Right renal cortex interstitium (tissue), 3 donors: ENCODE data around the gene TUBB2A. TPM values are rescaled to one million over a fixed set of nuclear protein-coding genes. Genes with fewer than 3 reads are reported as not detected.
"Not testable (repeated sequence)": the region's sequence is repeated elsewhere in the genome, so short reads cannot be mapped to it uniquely, and the experiment has no call there.

ENCODE experiments used
- DNase-seq, 3 donors: peaks; one replicate each; pipeline ENCODE4 v3.0.0-alpha.2; 2013; ENCODE audit warnings: low read depth in 3 of 3, low spot score in 2 of 3
- polyA plus RNA-seq, 3 donors: library from polyadenylated mRNA; unstranded; fragments of 120-200 nt; gene quantifications; one replicate each; pipeline ENCODE4 v1.2.1, GENCODE V29; 2013; ENCODE audit not compliant: insufficient read length in 3 of 3

Gene TUBB2A
- polyA plus RNA-seq, 3 donors, result 50.6 to 59.9 (median 57.7) TPM

DNA sequence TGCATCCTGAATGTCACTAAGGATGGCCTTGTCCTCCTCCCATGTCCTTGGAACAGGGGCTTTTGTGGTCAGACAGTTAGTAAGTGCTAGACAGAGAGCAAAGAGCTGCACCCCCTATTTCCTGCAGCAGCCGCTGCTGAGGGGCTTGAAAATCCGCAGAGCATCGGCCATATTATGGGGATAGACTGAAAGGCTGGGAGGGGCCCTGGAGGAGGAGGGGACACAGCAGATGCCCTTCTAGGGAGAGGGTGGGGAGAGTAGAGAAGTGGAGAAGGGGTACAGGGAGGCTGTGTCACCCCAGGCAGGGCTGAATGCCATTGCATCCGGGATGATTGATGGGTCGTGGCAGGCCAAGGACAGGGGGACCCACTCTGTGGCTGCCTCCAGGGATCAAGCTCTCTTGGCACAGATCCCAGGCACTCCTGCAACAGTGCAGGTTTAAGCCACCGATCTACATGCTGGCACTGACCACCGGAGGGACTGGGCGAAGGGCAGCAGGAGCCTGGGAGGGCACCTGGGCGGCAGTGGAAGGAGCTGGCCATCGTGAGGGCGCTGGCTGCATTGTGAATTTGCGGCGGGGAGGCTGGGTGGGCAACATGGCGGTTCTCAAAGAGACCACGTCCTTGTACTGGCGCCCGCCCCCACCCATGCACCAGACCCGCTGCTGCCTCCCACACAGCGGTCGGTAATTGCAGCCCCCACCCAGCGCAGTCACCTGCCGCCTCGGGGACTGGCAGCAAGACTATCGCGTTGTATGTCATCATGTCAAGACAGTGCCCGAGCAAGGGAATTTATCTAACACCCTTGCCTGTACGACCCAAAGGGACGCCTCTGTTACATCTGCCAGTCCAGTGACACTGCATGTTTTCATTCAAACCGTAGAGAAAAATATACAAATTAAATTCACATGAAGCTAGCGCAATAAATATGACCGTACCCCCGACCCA, 887 bp downstream of the TUBB2A start:
- DNase-seq, result not testable (repeated sequence)

DNA sequence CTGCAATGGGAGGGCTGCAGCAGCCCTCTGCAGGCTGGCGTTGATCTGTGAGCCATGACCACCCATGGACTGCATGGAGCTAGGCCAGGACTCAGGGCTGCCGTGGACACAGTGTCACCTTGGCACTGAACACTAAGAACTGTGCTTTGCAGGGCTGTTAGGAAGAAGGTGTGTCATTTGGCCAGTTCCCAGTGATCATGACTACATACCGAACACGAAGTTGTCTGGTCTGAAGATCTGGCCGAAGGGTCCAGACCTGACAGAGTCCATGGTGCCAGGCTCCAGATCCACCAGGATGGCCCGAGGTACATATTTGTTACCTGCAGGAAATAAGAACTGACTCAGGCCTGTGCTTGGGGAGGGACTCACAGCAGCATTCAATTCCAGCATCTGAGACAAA, 1.9 kb downstream of the TUBB2A start:
- DNase-seq, result not testable (repeated sequence)

GRCh38 chr6:3152689-3153088, 4.7 kb downstream of the TUBB2A start:
- no peak for DNase-seq

- no peak for DNase-seq
Measured at GRCh38 chr6:3151691-3152090, 5.7 kb downstream of the TUBB2A start.

DNA sequence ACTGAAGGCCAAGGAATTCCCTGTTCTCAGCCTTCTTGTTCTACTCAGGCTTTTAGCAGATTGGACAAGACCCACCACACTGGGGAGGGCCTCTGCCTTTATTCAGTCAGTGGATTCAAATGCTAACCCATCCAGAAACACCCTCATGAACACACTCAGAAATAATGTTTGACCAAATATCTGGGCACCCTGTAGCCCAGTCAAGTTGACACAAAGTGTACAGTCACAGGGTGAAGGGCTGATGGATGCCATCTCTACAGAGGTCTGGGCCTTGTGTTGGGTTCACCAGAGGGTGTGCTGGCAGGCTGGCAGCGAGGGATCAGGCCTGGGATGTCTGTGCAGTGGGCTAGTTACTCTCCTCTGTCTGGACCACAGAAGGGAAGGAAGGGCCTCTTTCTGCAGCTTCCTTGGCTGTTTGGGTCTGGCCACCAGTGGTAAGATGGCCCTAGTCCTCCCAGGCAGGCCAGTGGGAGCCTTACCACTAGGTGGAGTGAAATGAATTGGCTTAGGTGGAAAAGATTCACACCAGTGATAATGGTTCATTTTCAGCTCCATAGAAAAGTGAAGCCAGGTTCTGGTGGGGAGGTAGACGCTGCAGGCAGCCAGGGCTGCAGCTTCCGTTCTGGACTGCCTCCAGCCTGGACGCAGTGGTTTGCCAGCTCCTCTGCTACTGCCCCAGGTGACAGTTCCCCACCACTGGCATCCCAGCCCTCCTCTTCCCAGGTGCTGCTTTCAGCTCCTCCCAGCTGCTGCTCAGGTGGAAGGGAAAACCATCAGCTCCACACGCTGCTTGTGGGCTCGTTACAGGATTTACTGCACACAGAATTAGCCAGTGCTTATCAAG, 9.2 kb downstream of the TUBB2A start:
- DNase-seq, result no peak

GRCh38 chr6:3144571-3144970, 12.8 kb downstream of the TUBB2A start:
- no peak for DNase-seq

GRCh38 chr6:3143158-3143557, 14.2 kb downstream of the TUBB2A start:
- no peak for DNase-seq

DNA sequence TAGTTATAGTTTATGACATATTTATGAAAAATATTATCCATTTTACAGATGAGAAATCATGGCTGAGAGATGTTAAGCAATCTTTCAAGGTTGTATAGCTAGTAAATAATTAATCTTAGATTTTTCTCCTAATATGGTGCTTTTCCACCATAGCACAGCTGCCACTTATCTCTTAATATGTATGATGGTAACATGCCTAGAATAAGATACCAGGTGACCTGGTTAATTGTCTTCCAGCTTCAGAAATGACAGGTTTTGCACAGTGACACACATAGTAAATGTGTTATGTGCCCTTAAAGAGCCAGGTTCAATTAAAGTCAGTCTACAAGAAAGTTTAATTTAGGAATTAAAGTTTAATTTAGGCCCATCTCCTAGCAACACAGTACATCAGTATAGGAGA, 14.8 kb downstream of the TUBB2A start:
- no peak for DNase-seq

- DNase-seq, result no peak
Measured at GRCh38 chr6:3140201-3140600, 17.1 kb downstream of the TUBB2A start.

DNA sequence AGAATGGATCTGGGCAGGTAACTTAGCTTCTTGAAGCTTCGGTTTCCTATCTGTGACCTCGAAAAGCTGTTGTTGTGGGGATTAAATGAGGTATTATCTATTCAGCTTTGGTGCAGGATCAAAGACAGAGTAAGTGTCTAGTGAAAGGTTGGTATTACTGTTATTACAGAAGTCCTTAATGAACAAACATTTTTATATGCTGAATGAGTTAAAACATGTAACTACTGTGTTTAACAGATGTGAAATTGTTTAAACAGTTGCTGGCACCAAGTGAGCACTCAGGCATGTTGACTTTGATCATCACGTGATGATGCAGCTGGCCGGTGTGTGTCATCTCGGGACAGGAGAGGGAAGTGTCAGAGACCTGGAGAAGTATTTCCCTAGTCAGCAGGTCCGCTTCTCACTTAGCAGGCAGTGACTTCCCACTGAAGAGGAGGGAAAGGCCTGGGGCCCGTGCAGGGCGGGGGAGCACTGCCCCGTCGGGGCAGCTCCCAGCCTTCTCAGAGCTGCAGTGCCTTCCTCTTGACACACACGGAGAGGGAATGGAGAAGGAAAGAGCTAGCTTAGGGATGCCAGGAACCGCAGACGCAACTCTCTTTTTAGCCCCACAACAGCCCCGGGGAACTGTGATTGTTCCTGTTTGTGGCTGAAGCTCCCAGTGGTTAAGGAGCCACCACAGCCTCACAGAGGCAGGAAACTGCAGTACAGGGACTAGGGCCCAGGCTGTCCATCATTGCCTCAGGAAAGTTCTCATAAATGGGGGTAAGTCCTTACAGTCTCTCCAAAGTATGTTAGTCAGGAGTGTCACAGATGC, 18.0 kb downstream of the TUBB2A start:
- no peak for DNase-seq

- no peak for DNase-seq
Measured at GRCh38 chr6:3138341-3138740, 19.0 kb downstream of the TUBB2A start.

DNA sequence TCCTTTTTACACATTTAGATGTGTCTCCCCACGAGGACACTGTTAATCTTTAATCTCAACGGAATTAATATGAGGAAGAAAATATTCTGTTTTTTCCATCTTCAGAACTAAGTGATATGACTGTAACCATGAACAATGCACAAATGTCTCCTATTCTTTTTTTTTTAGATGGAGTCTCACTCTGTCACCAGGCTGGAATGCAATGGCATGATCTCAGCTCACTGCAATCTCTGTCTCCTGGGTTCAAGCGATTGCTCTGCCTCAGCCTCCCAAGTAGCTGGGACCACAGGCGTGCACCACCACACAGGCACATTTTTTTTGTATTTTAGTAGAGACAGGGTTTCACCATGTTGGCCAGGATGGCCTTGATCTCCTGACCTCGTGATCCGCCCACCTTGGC, 19.5 kb downstream of the TUBB2A start:
- DNase-seq, result not testable (repeated sequence)

- no peak for DNase-seq
Measured at GRCh38 chr6:3137057-3137777, 20.1 kb downstream of the TUBB2A start.

- no peak for DNase-seq
Measured at GRCh38 chr6:3136292-3137011, 20.9 kb downstream of the TUBB2A start.

- no peak for DNase-seq
Measured at GRCh38 chr6:3135668-3136291, 21.6 kb downstream of the TUBB2A start.

DNA sequence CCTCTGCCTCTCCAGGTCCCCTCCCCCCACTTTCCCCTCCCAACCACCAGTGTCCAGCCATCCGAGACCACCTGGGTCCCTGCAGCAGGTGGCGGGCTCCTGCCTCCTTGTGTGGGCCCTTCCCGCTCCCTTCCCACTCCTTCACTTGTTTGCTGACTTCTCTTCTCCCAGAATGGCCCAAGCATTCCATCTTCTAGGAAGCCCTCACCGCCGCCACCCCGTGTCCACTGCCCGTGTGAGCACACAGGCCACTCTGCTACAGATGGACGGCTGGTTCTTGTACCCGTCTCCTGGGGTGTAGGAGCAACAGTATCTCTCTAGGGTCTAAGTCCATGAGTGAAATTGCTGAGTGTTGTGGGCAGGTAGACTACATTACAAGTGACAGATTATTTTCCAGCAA, 23.8 kb downstream of the TUBB2A start:
- DNase-seq, result no peak

DNA sequence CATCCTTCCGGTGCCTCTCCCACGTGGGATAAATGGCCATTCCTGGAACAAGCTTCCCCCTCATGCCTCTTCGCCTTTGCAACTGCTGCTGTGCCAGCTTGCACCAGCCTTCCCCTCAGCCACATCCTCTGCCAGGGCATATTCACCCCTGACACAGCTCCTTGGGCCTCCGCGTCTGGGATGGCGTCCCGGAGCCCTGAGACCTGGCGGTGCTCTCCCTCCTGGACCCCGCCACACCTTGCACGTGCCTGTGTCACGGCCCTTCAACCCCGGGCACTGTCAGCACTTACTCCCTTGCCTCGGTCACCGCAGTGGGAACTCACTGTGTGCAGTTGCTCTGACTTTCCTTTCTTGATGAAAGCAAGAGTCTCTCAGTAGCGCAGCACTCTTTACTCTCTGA, 25.6 kb downstream of the TUBB2A start:
- no peak for DNase-seq

DNA sequence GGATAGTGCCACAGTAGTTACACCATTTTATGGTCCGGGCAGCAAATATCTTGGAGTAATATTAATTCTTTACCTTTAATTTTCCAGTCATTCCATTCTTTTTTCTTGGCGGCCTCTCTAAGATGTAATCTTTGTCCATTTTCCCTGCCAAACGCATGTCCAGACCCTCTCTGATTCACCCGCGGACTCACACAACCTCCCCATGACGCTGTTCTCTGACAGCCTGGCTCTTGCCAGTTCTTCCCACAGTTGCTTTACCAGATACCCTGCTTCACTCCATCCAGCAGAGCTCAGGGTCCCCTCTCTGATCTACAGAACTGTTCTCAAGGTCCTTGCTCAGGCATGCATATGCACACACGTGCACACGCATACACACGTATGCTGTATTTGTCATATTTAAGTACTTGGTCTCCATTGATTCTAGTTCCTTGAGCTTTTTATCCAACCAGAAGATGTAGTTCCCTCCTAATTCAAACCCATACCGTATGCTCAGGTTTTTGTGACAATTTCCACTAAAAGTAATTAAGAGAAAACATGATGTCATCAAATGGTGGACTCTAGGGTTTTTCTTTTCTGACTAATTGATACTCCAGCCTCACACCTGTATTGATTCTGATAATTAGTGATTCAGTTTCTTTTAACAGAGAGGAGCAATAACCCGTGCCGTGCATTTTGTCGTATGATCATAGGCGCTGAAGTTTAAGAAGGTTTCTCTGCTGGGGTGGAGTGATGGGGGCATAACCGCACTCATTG, 28.8 kb downstream of the TUBB2A start:
- no peak for DNase-seq
